Right ventricle myocardium superior (tissue), 1 donor: ENCODE results near the gene HSDL2. TPM values are rescaled to one million over a fixed set of nuclear protein-coding genes. Genes with fewer than 3 reads are reported as not detected.
"Not testable (repeated sequence)": the region's sequence is repeated elsewhere in the genome, so short reads cannot be mapped to it uniquely, and the experiment has no call there.

Source experiments
- ATAC-seq: fragments of 200-7000 bp; cut with Tn5 transposase; one replicate; pipeline ENCODE4 v1.9.1; 2020; ENCODE audit warnings: mild to moderate bottlenecking; ENCODE audit not compliant: poor library complexity
- DNase-seq: peaks from one replicate; pipeline ENCODE4 v3.0.0-alpha.2; 2020
- intact Hi-C: fragments of 100-400 bp; cut with DNase I; formaldehyde crosslinking; loops from one replicate; pipeline ENCODE4 v1.11.2; 2022
- total RNA-seq: library from RNA; stranded (reverse); fragmentation: NEBNext Ultra II Directional; extraction: Animal tissue kit (Norgen Biotek cat#: 25700); gene quantifications from one replicate; pipeline ENCODE4 v1.2.1, GENCODE V29; 2021
- donor health status: DM: no; HTN: yes; CAD: no; lungs with severe emphysema.

HSDL2 gene
- total RNA-seq, 1 donor from 2014 or later, result 292 TPM

DNA sequence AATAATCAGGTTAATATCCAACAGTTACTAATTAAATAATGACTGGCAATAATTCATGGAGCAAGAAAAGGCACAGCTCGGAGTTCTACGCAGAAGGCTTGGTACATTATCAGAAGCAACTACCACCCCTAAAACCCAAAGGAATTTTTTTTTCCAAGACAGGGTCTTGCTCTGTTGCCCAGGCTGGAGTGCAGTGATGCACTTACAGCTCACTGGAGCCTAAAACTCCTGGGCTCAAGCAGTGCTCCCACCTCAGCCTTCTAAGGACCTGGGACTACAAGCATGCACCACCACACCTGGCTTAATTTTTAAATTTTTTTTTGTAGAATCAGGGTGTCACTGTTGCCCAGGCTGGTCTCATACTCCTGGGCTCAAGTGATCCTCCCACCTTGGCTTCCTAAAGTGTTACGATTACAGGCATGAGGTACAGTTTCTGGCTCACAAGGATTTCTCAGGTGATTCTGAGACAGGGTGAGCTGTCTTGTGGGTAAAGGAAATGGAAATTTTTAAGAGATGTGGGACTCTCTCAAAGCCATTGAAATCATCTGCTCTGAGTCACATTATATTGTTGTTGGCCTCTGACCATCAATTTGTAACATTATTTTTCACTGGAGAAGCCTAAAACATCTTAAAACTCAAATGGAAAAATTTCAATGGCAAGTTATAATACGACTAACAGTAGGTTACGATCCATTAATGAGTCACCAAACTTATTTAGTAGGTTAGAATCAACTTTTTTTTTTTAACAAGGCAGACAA lies 19.7 kb upstream of the HSDL2 start:
- ATAC-seq, result no peak
- DNase-seq, result no peak
- intact Hi-C loops, result loop anchor here (5.0 to 10.0 kb wide), 2 partner anchors 263 to 605 kb away; no protein-coding TSS in a partner anchor

DNA sequence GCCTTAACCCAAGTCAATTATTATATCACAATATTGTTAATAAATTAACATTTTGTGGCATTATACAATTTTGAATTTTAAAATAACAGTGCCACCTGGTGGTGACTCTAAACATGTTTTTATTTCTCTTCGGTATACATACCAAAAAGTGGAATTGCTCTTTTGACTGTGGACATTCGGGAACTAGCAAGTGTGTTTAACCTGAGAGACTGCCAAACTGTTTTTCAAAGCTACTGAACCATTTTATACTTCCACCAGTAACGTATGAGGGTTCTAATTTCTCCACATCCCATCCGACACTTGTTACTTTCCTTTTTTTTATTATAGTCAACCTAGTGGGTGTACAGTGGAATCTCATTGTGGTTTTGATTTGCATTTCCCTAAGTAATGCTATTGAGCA lies 18.3 kb upstream of the HSDL2 start:
- DNase-seq (no peak), ATAC-seq (peak; percentile 53)
- intact Hi-C loops, result loop anchor here (5.0 to 10.0 kb wide), 2 partner anchors 264 to 607 kb away; no protein-coding TSS in a partner anchor

DNA sequence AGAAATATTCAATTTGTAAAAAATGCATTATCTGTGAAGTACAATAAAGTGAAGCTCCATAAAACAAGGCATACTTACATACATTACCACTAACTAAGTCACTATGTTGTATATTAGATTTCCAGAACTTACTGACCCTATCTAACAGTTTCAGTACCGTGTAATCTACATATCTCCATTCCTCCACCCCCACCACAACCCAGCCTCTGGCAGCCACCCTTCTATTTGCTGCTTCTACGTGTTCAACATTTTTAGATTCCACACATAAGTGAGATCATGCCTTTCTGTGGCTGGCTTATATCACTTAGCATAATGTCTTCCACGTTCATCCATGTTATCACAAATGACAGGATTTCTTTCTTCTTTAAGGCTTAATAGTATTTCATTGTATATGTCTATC lies 15.1 kb upstream of the HSDL2 start:
- intact Hi-C loops, result loop anchor here (5.0 to 10.0 kb wide), 2 partner anchors 267 to 610 kb away; no protein-coding TSS in a partner anchor
- ATAC-seq (no peak), DNase-seq (no peak)

DNA sequence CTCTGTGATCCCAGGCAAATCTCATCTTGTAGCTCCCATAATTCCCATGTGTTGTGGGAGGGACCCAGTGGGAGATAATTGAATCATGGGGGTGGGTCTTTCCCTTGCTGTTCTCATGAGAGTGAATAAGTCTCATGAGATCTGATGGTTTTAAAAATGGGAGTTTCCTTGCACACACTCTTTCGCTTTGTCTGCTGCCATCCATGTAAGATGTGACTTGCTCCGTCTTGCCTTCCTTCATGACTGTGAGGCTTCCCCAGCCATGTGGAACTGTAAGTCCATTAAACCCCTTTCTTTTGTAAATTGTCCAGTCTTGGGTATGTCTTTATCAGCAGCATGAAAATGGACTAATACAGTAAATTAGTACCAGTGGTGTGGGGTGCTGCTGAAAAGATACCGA lies 14.7 kb upstream of the HSDL2 start:
- intact Hi-C loops, result loop anchor here (10.0 kb wide), 1 partner anchor 610 kb away; no protein-coding TSS in a partner anchor
- ATAC-seq, DNase-seq: not testable (repeated sequence)

- ATAC-seq (no peak), DNase-seq (no peak)
- intact Hi-C loops, result loop anchor here (10.0 kb wide), 1 partner anchor 612 kb away; no protein-coding TSS in a partner anchor
Observed at GRCh38 chr9:112366591-112366990, 13.3 kb upstream of the HSDL2 start.

- no peak for DNase-seq
- ATAC-seq, result no peak
- intact Hi-C loops, result loop anchor here (10.0 kb wide), 1 partner anchor 613 kb away; no protein-coding TSS in a partner anchor
Observed at GRCh38 chr9:112367465-112367864, 12.4 kb upstream of the HSDL2 start.

GRCh38 chr9:112369817-112370216 lies 10.1 kb upstream of the HSDL2 start:
- DNase-seq (no peak), ATAC-seq (no peak)
- intact Hi-C loops, result loop anchor here (10.0 kb wide), 1 partner anchor 615 kb away; no protein-coding TSS in a partner anchor

DNA sequence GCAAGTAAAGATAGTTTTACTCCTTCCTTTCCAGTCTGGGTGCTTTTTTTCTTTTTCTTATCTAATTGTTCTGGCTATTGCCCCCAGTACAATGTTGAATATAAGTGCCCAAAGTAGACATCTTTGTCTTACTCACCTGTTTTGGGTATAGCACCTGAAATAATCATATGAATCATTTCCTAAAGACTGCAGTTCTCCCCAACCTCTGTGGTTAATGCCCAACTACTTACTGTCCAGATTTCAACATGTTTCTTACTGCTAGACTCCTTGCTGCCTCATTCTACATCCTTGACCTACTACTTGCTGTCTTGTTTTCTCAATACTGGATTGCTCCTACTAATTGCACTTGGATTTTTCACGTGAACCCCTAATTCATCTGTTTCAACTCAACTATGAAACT lies 8.8 kb upstream of the HSDL2 start:
- no peak for DNase-seq
- intact Hi-C loops, result no loop called here
- no peak for ATAC-seq

GRCh38 chr9:112373666-112374065 lies 6.2 kb upstream of the HSDL2 start:
- DNase-seq, intact Hi-C loops, ATAC-seq: not testable (repeated sequence)

DNA sequence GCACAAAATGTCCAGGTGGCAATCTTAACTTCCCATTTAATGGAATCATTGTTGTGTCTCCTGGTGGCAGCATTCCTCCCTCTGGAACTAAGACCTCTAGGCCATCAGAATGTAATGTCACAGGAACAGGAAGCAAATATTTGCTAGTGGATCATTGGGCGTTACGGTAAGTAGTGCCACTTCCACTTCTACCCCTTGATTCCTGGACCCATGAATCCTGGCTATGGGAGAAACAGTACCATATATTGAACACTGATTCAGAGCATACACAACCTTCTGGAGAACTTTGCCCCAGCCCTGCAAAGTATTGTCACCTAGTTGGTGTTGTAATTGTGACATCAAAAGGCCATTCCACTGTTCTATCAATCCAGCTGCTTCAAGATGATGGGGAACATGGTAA lies 5.7 kb upstream of the HSDL2 start:
- DNase-seq, ATAC-seq, intact Hi-C loops: not testable (repeated sequence)

DNA sequence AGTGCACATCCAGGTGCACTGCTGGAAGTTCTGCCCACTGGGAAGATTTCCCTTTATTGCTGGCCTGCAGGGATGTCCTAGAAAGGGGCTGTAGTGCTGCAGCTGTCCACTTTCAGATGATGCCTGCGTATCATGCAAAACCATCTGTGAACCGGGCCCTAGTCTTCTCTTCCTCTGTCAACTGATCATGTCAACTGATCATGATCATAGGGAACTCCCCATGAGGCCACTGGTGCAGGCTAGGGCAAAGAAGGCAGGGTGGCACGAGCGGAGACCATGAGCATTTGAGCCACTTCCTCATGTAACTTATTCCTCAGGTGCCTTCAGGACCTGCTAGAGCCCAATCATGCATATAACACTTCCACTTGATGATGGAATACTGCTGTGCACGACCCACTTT lies 4.5 kb upstream of the HSDL2 start:
- intact Hi-C loops, result no loop called here
- ATAC-seq, result no peak

DNA sequence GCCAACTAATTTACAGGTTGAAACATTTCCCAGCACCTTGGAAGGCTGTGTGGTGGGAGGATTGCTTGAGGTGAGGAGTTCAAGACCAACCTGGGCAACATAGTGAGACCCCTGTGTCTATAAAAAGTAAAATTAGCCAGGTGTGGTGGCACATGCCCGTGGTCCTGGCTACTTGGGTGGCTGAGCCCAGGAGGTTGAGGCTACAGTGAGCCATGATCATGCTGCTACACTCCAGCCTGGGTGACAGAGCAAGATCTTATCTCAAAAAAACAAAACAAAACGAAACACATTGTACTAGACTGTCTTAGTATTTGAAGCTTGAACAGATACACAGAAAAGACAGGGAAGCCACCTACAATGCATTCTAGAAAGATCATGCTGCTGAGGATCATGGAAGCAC lies 2.8 kb upstream of the HSDL2 start:
- ATAC-seq (no peak), DNase-seq (no peak)
- intact Hi-C loops, result no loop called here

More for the DNA sequence above, 4.5 kb upstream of the HSDL2 start:
- no peak for DNase-seq

DNA sequence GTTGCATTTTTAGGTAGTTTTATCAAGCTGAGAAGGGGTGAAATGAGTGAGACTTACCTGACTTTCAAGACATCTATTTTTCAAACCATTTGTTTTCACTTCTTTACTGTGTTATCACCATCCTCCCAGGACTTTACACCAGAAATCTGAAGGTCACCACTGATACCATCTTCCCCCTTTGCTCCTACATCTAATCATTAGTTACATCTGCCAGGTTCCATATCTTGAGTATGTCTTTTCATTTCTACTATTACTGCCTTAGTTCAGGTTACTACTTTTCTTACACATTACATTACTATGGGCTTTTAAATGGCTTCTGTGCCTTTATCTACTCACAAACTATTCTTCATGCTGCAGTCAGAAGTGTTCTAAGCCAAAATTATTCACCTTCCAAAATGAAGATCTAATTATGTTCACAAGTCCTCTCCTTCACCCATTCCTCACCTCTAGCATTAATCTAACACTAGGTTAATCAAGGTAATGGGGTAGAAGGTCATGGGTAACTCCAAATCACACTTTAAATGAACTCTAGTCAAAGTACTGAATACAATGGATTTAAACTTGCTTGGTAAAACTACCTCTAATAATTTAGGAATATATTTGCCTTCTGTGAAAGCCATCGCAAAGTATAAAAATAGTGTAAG lies 2.1 kb upstream of the HSDL2 start:
- DNase-seq (no peak), ATAC-seq (no peak)
- intact Hi-C loops, result no loop called here

DNA sequence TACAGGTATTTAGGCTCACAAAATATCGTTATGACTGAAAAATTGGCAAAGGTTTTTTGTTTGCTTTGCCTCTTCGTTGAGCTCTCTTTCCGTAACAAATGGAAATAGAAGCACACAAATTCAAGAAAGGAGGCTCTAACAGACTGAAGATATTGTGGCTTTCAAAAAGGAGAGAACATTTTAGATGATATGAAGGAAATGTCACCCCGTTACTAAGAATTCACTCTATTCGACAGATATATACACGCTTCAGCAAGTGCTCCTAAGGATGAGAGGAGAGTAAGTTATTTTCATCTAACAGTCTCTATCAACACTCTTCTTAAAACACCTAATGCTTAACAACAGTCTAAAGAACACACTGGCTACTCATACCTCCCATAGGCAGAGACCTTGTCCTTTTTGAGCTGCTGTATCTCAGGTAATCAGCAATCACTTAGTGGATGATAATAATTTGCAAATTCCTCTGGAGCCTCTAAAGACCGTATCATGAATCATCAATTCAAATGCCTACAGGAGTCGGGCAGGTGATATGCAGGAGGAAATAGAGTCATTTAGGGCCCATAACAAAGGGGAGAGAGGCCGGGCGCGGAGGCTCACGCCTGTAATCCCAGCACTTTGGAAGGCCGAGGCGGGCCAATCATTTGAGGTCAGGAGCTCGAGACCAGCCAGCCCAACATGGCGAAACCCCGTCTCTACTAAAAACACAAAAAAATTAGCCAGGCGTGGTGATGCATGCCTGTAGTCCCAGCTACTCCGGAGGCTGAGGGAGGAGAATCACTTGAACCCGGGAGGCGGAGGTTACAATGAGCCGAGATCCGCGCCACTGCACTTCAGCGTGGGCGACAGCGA lies 1.4 kb upstream of the HSDL2 start:
- intact Hi-C loops, result no loop called here
- ATAC-seq (no peak), DNase-seq (peak; percentile 54)

GRCh38 chr9:112379177-112380101 lies 469 bp upstream of the HSDL2 start:
- DNase-seq, result peak; percentile 100
- intact Hi-C loops, result no loop called here
- ATAC-seq, result peak; percentile 96

DNA sequence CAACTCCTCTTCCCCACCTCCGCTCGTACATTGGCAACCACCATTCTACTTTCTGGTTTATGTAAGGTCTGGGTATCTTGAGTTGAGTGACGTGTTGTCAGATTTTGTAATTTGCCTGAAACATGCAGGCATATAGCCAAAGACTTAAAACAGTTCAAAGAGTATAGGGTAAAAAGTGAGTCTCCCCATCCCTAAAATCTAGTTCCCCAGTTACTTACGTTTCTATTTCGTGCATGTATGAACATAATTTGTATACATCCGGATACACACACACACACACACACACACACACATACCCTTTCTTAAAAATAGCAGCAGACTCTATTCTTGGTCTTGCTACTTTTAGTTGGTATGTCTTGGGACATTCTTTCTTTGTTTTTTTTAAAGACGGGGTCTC lies 915 bp downstream of the HSDL2 start:
- peak; percentile 30 for ATAC-seq
- intact Hi-C loops, result no loop called here
- no peak for DNase-seq

DNA sequence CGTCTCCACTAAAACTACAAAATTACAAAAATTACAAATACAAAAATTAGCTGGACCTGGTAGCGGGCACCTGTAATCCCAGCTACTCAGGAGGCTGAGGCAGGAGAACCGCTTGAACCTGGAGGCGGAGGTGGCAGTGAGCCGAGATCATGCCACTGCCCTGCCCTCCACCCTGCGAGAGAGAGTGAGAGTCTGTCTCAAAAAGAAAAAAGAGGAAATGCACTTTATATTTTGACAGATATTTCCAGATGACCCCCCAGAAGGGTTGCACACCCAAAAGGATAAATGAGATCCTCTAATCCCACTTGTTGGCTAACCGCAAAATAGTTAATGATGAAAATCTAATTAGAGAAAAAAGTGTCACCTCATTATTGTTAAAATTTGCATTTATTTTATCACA lies 2.2 kb downstream of the HSDL2 start:
- intact Hi-C loops, result no loop called here
- DNase-seq, result no peak
- ATAC-seq, result no peak
